Fibroblast of lung (primary cell): ENCODE data around the gene TOR2A. TPM values are rescaled to one million over a fixed set of nuclear protein-coding genes. Genes with fewer than 3 reads are reported as not detected.

Experiments used
- DNase-seq, 2 donors: peaks; one replicate each; pipeline versions ENCODE4 v3.0.0 to v3.0.0-alpha.2; 2010; ENCODE audit warnings: low read depth in 2 of 2
- H2AFZ ChIP-seq: 2 replicates; pipeline ENCODE4 v1.5.1; 2012; ENCODE audit warnings: low read length, control low read depth, inconsistent platforms
- H3K27ac ChIP-seq: 2 replicates; pipeline ENCODE4 v1.5.1; 2011; ENCODE audit warnings: low read length, control low read depth; ENCODE audit not compliant: insufficient read depth
- H3K27me3 ChIP-seq: 2 replicates; pipeline ENCODE4 v1.5.1; 2011; ENCODE audit warnings: mild to moderate bottlenecking, low read length; ENCODE audit not compliant: control insufficient read depth, insufficient read depth
- H3K36me3 ChIP-seq: 2 replicates; pipeline ENCODE4 v1.5.1; 2011; ENCODE audit warnings: low read length; ENCODE audit not compliant: control insufficient read depth, insufficient read depth
- H3K4me1 ChIP-seq: 2 replicates; pipeline ENCODE4 v1.5.1; 2011; ENCODE audit warnings: low read length; ENCODE audit not compliant: control insufficient read depth, insufficient read depth; ENCODE audit errors: extremely low read depth
- H3K4me2 ChIP-seq: 2 replicates; pipeline ENCODE4 v1.5.1; 2011; ENCODE audit warnings: low read length, control low read depth; ENCODE audit not compliant: insufficient read depth; ENCODE audit errors: extremely low read depth
- H3K4me3 ChIP-seq, 4 experiments: fragments of 200-600 bp in 1 of 4; sonication (generic) in 1 of 4; replicated peaks in 1 of 4; 2 replicates each; pipeline ENCODE4 v1.5.1; 2011 to 2016; ENCODE audit warnings: low read length in 4 of 4, low read depth in 3 of 4, mild to moderate bottlenecking in 3 of 4, control low read depth in 2 of 4, inconsistent platforms in 1 of 4, mixed read lengths in 1 of 4; ENCODE audit not compliant: insufficient read depth in 1 of 4; ENCODE audit errors: control extremely low read depth in 1 of 4
- H3K79me2 ChIP-seq: 2 replicates; pipeline ENCODE4 v1.5.1; 2012; ENCODE audit warnings: mild to moderate bottlenecking, low read length, inconsistent platforms; ENCODE audit not compliant: control insufficient read depth, insufficient read depth
- H3K9ac ChIP-seq: 2 replicates; pipeline ENCODE4 v1.5.1; 2011; ENCODE audit warnings: mild to moderate bottlenecking, low read length, control low read depth; ENCODE audit not compliant: insufficient read depth
- H3K9me3 ChIP-seq: 2 replicates; pipeline ENCODE4 v1.5.1; 2012; ENCODE audit warnings: low read depth, low read length; ENCODE audit not compliant: control insufficient read depth, insufficient read depth
- H4K20me1 ChIP-seq: 2 replicates; pipeline ENCODE4 v1.5.1; 2011; ENCODE audit warnings: low read length; ENCODE audit not compliant: control insufficient read depth, insufficient read depth; ENCODE audit errors: extremely low read depth
- CTCF ChIP-seq, 2 donors: IDR thresholded peaks in 1 of 2; conservative IDR thresholded peaks in 1 of 2; 1 replicate in 1 of 2; 2 replicates in 1 of 2; pipeline ENCODE4 v1.5.1; 2011 to 2012; ENCODE audit warnings: low read length in 2 of 2, control low read depth in 1 of 2, inconsistent platforms in 1 of 2, low read depth in 1 of 2, mild to moderate bottlenecking in 1 of 2
- EZH2 ChIP-seq: IDR thresholded peaks from 2 replicates; pipeline ENCODE4 v1.5.1; 2012; ENCODE audit warnings: low read length, control low read depth, mild to moderate bottlenecking; ENCODE audit errors: missing control alignments
- polyA plus RNA-seq, 2 donors: library from polyadenylated mRNA; depleted of rRNA in 1 of 2; stranded (reverse) in 1 of 2; unstranded in 1 of 2; fragments of >200 nt; gene quantifications; 2 replicates each; pipeline ENCODE4 v1.2.1, GENCODE V29; 2011 to 2012; ENCODE audit warnings: missing spikeins in 1 of 2
- total RNA-seq: library from RNA; depleted of rRNA; stranded (reverse); fragments of >200 nt; gene quantifications from 2 replicates; pipeline ENCODE4 v1.2.1, GENCODE V29; 2014

TOR2A gene
- total and polyA plus RNA-seq, 2 donors (not counting 1 experiment from before 2014, with no cell fraction given): 3.6 to 5.0 TPM

- Histone ChIP-seq H3K27ac (no peak overlapping the region), H3K9me3 (no peaks in the 10 kb centered on the region), H2AFZ (no peak overlapping the region), H3K4me2 (no peak overlapping the region), H3K79me2 (no peaks in the 10 kb centered on the region), H3K4me3 (peak overlapping the region in 1 of 4 experiments; percentile 28), H3K4me1 (peaks cover 9% of the 10 kb centered on the region), H4K20me1 (no peaks in the 10 kb centered on the region), H3K36me3 (no peaks in the 10 kb centered on the region), H3K9ac (no peak overlapping the region), H3K27me3 (peaks cover 3% of the 10 kb centered on the region)
- peak; percentile 48 to 76 for DNase-seq
- TF ChIP-seq EZH2: no peak
- TF ChIP-seq CTCF (conservative IDR thresholded peaks at IDR 0.05 in 1 of 2, IDR thresholded peaks at IDR 0.05 in 1 of 2; ENCODE audit: low read depth in 1 of 2, low read length in 2 of 2): no peak
These were observed 7.5 kb upstream of the TOR2A start for GRCh38 chr9:127742435-127743088.

- H3K9me3 ChIP-seq: no peaks in the 10 kb centered on the region
- peak overlapping the region in 1 of 4 experiments; percentile 28 for H3K4me3 ChIP-seq
- H3K4me2 ChIP-seq: no peak overlapping the region
- H3K4me1 ChIP-seq: peaks cover 9% of the 10 kb centered on the region
- no peak overlapping the region for H3K27ac ChIP-seq
- H2AFZ ChIP-seq: no peak overlapping the region
- TF ChIP-seq EZH2: no peak
- no peak for TF ChIP-seq CTCF (conservative IDR thresholded peaks at IDR 0.05 in 1 of 2, IDR thresholded peaks at IDR 0.05 in 1 of 2; ENCODE audit: low read depth in 1 of 2, low read length in 2 of 2)
- no peak overlapping the region for H3K9ac ChIP-seq
- peak; percentile 19 to 39 for DNase-seq
- H3K27me3 ChIP-seq: no peaks in the 10 kb centered on the region
- no peaks in the 10 kb centered on the region for H4K20me1 ChIP-seq
- H3K36me3 ChIP-seq: no peaks in the 10 kb centered on the region
- no peaks in the 10 kb centered on the region for H3K79me2 ChIP-seq
These were observed 6.8 kb upstream of the TOR2A start for GRCh38 chr9:127741831-127742434.

- Histone ChIP-seq H3K4me1 (peaks cover 13% of the 10 kb centered on the region), H3K4me3 (no peak overlapping the region), H3K9ac (no peak overlapping the region), H4K20me1 (no peaks in the 10 kb centered on the region), H3K36me3 (no peaks in the 10 kb centered on the region), H3K79me2 (no peaks in the 10 kb centered on the region), H3K27ac (peak overlapping the region; percentile 30), H3K27me3 (no peaks in the 10 kb centered on the region), H3K4me2 (no peak overlapping the region), H3K9me3 (no peaks in the 10 kb centered on the region), H2AFZ (no peak overlapping the region)
- TF ChIP-seq EZH2 (no peak), CTCF (conservative IDR thresholded peaks at IDR 0.05 in 1 of 2, IDR thresholded peaks at IDR 0.05 in 1 of 2; ENCODE audit: low read depth in 1 of 2, low read length in 2 of 2) (no peak)
- no peak for DNase-seq
These were observed 4.7 kb upstream of the TOR2A start for GRCh38 chr9:127739614-127740330.
